NCI-H1092 treated with DMSO at 0.1 percent for 48 hours (cell line): Measurements from ENCODE around the gene OR13J1.

ENCODE experiments used
- DNase-seq: peaks from one replicate; lab custom pipeline; 2025; lab: John Stamatoyannopoulos, UW

The OR13J1 gene

DNA sequence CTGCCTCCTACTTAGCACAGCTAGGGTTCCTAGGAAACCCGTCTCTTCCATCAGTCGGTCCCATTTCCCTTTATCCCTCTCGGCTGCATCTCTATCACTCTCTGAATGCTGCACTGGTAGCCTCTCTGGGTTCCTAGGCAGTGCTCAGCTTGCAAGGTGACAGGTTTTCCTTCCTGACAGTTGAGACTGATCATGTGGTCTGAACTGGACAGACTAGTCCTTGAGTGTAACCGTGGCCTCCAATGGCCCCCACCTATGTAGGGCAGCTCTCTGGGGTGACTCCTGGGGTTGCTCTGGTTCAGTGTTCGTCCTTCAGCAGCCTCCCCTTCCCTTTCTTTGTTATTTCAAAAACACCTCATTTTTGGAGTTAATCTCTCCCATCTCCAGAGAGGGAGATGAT is 37.4 kb downstream of the OR13J1 start:
- DNase-seq, result no peak

GRCh38 chr9:35831040-35831439 is 39.2 kb downstream of the OR13J1 start:
- no peak for DNase-seq

- DNase-seq, result no peak
Measured at GRCh38 chr9:35829764-35830096, 40.5 kb downstream of the OR13J1 start.

- peak; percentile 90 for DNase-seq
Measured at GRCh38 chr9:35829084-35829763, 41.0 kb downstream of the OR13J1 start, which contains the start of gene TMEM8B. Gene TMEM8B, plus strand, starts transcription at chr9:35829228. Its CDS starts 220 bp downstream, at chr9:35829448.

GRCh38 chr9:35828716-35829083 is 41.5 kb downstream of the OR13J1 start, which contains the start of gene FAM221B:
Gene FAM221B, minus strand, starts transcription at chr9:35828732. Its CDS starts 2,571 bp downstream, at chr9:35826161.
- DNase-seq, result peak; percentile 49

- no peak for DNase-seq
Measured at GRCh38 chr9:35827486-35827885, 42.7 kb downstream of the OR13J1 start.

GRCh38 chr9:35826071-35826701 is 44.0 kb downstream of the OR13J1 start:
- peak; percentile 73 for DNase-seq

- DNase-seq, result no peak
Measured at GRCh38 chr9:35822926-35823325, 47.3 kb downstream of the OR13J1 start.

- DNase-seq, result no peak
Measured at GRCh38 chr9:35820076-35820475, 50.1 kb downstream of the OR13J1 start.
